ENCODE results near the gene UQCRC2.

- TF ChIP-seq POLR2A (IDR thresholded peaks at IDR 0.05) (no peak), POLR2AphosphoS5 (IDR thresholded peaks at IDR 0.05) (no peak)
- TF ChIP-seq, protein P1, sequence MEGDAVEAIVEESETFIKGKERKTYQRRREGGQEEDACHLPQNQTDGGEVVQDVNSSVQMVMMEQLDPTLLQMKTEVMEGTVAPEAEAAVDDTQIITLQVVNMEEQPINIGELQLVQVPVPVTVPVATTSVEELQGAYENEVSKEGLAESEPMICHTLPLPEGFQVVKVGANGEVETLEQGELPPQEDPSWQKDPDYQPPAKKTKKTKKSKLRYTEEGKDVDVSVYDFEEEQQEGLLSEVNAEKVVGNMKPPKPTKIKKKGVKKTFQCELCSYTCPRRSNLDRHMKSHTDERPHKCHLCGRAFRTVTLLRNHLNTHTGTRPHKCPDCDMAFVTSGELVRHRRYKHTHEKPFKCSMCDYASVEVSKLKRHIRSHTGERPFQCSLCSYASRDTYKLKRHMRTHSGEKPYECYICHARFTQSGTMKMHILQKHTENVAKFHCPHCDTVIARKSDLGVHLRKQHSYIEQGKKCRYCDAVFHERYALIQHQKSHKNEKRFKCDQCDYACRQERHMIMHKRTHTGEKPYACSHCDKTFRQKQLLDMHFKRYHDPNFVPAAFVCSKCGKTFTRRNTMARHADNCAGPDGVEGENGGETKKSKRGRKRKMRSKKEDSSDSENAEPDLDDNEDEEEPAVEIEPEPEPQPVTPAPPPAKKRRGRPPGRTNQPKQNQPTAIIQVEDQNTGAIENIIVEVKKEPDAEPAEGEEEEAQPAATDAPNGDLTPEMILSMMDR (IDR thresholded peaks at IDR 0.05): no peak
Measured at GRCh38 chr16:21996923-21997696, 43.9 kb downstream of the UQCRC2 start.
